Stomach (tissue), 9 donors: Measurements from ENCODE around the gene COLQ. TPM values are rescaled to one million over a fixed set of nuclear protein-coding genes. Genes with fewer than 3 reads are reported as not detected.

Experiments
- DNase-seq, 2 donors: peaks; one replicate each; pipeline versions ENCODE4 v3.0.0 to v3.0.0-alpha.2; 2013 to 2019
- H3K27ac ChIP-seq, 5 donors: fragments of 200-600 bp in 4 of 5; sonication (generic) in 4 of 5; one replicate each; pipeline ENCODE4 v1.5.1; 2013 to 2019; ENCODE audit warnings: mild to moderate bottlenecking in 1 of 5, moderate library complexity in 1 of 5
- H3K27me3 ChIP-seq, 3 donors: fragments of 200-600 bp; sonication (generic); one replicate each; pipeline ENCODE4 v1.5.1; 2017 to 2019; ENCODE audit warnings: mixed run types in 1 of 3
- H3K36me3 ChIP-seq, 4 donors: fragments of 200-600 bp; sonication (generic); 1 replicate in 3 of 4; 2 replicates in 1 of 4; pipeline ENCODE4 v1.5.1; 2016 to 2019
- H3K4me1 ChIP-seq, 4 donors: fragments of 200-600 bp; sonication (generic); one replicate each; pipeline ENCODE4 v1.5.1; 2016 to 2019
- H3K4me3 ChIP-seq, 4 donors: fragments of 200-600 bp; sonication (generic) in 3 of 4; one replicate each; pipeline ENCODE4 v1.5.1; 2016 to 2019; ENCODE audit warnings: mild to moderate bottlenecking in 1 of 4
- H3K9me3 ChIP-seq, 4 donors: fragments of 200-600 bp; sonication (generic); one replicate each; pipeline ENCODE4 v1.5.1; 2016 to 2019
- EP300 ChIP-seq: sonication (generic); formaldehyde crosslinking; IDR thresholded peaks from one replicate; pipeline ENCODE4 v1.6.1; 2017; ENCODE audit warnings: antibody characterized with exemption
- POLR2A ChIP-seq, 4 donors: fragments of 450-650 bp; IDR thresholded peaks; one replicate each; pipeline ENCODE4 v1.6.1; 2016; ENCODE audit warnings: antibody characterized with exemption in 4 of 4, control low read depth in 2 of 4, mild to moderate bottlenecking in 1 of 4, moderate library complexity in 1 of 4
- POLR2AphosphoS5 ChIP-seq, 3 donors: sonication (generic); formaldehyde crosslinking; IDR thresholded peaks; one replicate each; pipeline ENCODE4 v1.6.1; 2016; ENCODE audit warnings: antibody characterized with exemption in 3 of 3
- WGBS, 5 donors: extraction: QIAGEN DNeasy Blood & Tissue Kit in 3 of 5; methylation state at CpG; one replicate each; pipeline versions ENCODE4 v1.1.5 to v1.1.7; 2013 to 2018; 5-methylcytosine and 5-hydroxymethylcytosine counted together
- intact Hi-C: fragments of 100-400 bp; cut with DNase I; formaldehyde crosslinking; loops from one replicate; pipeline ENCODE4 v1.15.1; 2023; ENCODE audit warnings: low total_unique reads
- polyA plus RNA-seq, 3 donors: library from polyadenylated mRNA; stranded (reverse); fragments of 200-250 nt; gene quantifications; one replicate each; pipeline ENCODE4 v1.2.3, GENCODE V29; 2013
- total RNA-seq, 5 donors: library from RNA; depleted of rRNA; stranded (reverse); fragments of >200 nt; gene quantifications; one replicate each; pipeline versions ENCODE4 v1.1.0 to v1.2.3, GENCODE V29; 2014 to 2016
- TF ChIP-seq, protein P1 (sequence below), 7 experiments: fragments of 450-650 bp in 4 of 7; fragments of 200-600 bp in 3 of 7; sonication (generic) in 3 of 7; IDR thresholded peaks; one replicate each; pipeline ENCODE4 v1.5.1; 2016 to 2019; ENCODE audit warnings: antibody characterized with exemption in 7 of 7, control low read depth in 2 of 7, mild to moderate bottlenecking in 1 of 7
- donor health status: healthy with polysubstance abuse.
- donor health status: Bipolar disorder and iron deficiency.
- donor health status: healthy.

The COLQ gene
- total and polyA plus RNA-seq, 8 donors: 0.29 to 5.3 (median 1.2) TPM; not detected in 1

DNA sequence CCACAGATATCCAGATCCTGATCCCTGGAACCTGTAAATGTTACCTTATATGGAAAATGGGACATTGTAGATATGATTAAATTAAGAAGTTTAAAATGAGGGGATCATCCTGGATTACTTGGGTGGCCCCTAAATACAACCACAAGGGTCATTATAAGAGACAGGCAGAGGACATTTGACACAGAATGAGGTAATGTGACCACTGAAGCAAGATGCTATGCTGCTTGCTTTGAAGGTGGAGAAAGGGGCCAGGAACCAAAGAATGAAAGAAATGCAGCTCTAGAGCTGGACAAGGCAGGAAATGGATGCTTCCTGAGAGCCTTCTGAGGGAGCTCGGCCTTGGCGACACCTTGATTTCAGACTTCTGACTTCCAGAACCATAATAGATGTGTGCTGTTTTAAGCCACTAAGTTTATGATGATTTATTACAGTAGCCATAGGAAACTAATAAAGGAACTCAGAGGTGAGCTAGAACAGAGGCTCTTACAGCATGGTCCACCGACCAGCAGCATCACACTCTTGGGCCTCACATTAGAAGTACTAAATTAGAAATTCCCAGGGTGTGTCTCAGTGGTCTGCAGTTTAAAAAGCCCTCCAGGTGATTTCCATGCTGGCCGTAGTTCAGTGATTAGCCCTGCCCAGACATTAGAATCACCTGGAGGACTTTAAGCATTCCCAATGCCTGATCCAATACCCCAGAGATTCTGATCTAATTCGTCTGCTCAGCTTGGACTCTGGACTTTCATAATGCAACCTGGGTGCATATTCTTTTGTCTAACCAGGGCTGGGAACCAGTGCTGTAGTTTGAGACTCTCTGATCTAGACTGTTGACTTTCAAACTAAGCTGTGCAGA lies 7.5 kb downstream of the COLQ start:
- TF ChIP-seq POLR2A (IDR thresholded peaks at IDR 0.05) (no peak), POLR2AphosphoS5 (IDR thresholded peaks at IDR 0.05) (no peak), EP300 (no peak)
- TF ChIP-seq, protein P1, sequence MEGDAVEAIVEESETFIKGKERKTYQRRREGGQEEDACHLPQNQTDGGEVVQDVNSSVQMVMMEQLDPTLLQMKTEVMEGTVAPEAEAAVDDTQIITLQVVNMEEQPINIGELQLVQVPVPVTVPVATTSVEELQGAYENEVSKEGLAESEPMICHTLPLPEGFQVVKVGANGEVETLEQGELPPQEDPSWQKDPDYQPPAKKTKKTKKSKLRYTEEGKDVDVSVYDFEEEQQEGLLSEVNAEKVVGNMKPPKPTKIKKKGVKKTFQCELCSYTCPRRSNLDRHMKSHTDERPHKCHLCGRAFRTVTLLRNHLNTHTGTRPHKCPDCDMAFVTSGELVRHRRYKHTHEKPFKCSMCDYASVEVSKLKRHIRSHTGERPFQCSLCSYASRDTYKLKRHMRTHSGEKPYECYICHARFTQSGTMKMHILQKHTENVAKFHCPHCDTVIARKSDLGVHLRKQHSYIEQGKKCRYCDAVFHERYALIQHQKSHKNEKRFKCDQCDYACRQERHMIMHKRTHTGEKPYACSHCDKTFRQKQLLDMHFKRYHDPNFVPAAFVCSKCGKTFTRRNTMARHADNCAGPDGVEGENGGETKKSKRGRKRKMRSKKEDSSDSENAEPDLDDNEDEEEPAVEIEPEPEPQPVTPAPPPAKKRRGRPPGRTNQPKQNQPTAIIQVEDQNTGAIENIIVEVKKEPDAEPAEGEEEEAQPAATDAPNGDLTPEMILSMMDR (IDR thresholded peaks at IDR 0.05): no peak
- no peaks in the 10 kb centered on the region for H3K36me3 ChIP-seq
- H3K9me3 ChIP-seq: no peaks in the 10 kb centered on the region
- H3K27ac ChIP-seq: no peak overlapping the region
- H3K4me1 ChIP-seq: peaks cover 6 to 10% (median 7%) of the 10 kb centered on the region in 4 donors
- no peak for DNase-seq
- WGBS, 5 donors: 67 to 78% (median 75%) methylated on average over 5 of the region's 5 CpGs
- H3K4me3 ChIP-seq: no peak overlapping the region
- intact Hi-C loops: no loop called here
- H3K27me3 ChIP-seq: no peaks in the 10 kb centered on the region

DNA sequence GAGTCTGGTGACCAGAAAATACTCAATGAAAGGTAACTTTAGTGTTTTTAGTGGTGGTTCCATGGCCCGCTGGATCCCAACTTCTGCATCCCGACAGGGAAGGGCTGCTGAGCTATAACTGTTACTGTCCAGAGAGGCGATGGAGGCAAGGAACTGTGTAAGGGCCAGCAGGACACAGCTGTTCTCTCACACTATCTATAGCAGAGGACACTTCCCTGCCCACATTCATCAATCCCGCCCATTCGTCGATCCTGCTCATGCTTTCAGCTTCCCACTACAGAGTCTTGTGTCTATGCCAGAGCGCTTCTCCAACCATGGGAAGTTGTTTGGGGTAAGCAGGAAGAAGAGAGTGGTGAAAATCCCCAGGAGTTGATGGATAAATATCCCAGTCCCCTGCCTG lies 8.4 kb downstream of the COLQ start:
- no peaks in the 10 kb centered on the region for H3K36me3 ChIP-seq
- H3K27ac ChIP-seq: no peak overlapping the region
- WGBS, 5 donors: 81 to 89% (median 88%) methylated on average over 7 of the region's 7 CpGs
- DNase-seq: peak in 1 of 2 donors; percentile 51
- intact Hi-C loops: no loop called here
- H3K27me3 ChIP-seq: no peaks in the 10 kb centered on the region
- TF ChIP-seq POLR2A (IDR thresholded peaks at IDR 0.05): no peak
- TF ChIP-seq, protein P1 (IDR thresholded peaks at IDR 0.05): no peak
- peaks cover 6 to 10% (median 7%) of the 10 kb centered on the region in 4 donors for H3K4me1 ChIP-seq
- no peak overlapping the region for H3K4me3 ChIP-seq
- H3K9me3 ChIP-seq: no peaks in the 10 kb centered on the region

DNA sequence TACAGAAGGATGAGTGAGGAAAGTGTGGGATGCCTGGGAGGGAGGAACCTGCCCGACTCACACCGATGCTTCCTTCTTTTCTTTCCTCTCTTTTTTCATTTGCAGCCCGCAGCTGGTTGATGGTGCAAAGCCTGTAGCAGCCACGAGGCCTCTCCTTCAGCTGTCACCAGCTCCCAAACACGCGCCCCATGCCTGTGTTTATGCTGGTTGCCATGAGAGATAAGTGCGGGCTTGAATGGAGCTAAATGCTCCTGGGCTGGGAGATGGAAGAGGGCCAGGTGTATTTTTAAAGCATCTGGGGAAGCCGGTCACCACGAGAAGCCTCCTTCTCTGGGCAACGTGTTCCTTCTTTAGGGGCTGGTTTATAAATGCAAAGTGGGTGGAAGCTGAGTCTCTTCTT lies 9.3 kb downstream of the COLQ start:
- H3K27ac ChIP-seq: no peak overlapping the region

DNA sequence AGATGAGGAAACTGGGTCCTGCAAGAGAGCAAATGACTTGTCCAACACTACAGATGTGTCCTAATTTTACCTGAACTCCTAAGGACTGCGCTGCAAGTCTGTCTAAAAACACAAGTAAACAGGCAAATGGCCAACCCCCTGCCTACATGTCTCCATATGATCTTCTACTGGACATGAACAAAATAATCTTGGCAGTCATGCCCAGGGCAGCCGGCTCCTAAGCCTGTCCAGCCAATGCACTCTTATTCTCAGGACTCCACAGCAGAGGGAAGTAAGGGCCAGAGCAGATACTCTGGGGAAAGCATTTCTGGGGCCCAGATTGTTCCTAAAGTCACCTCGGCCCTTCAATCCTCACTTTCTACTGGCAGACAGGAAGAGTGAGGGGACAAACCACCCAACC lies 10.3 kb downstream of the COLQ start:
- Histone ChIP-seq H3K9me3 (no peaks in the 10 kb centered on the region), H3K4me1 (peaks cover 6 to 10% (median 7%) of the 10 kb centered on the region in 4 donors), H3K27me3 (no peaks in the 10 kb centered on the region), H3K27ac (no peak overlapping the region), H3K36me3 (no peaks in the 10 kb centered on the region), H3K4me3 (no peak overlapping the region)
- no peak for TF ChIP-seq POLR2AphosphoS5 (IDR thresholded peaks at IDR 0.05)
- TF ChIP-seq, protein P1 (IDR thresholded peaks at IDR 0.05): no peak
- no peak for TF ChIP-seq POLR2A (IDR thresholded peaks at IDR 0.05)
- TF ChIP-seq EP300: no peak
- WGBS, 5 donors: 90 to 96% (median 94%) methylated on average over 3 of the region's 3 CpGs
- intact Hi-C loops: no loop called here
- no peak for DNase-seq

More for the DNA sequence above, 9.3 kb downstream of the COLQ start:
- Histone ChIP-seq H3K36me3 (no peaks in the 10 kb centered on the region), H3K9me3 (no peaks in the 10 kb centered on the region), H3K27me3 (no peaks in the 10 kb centered on the region), H3K4me3 (no peak overlapping the region), H3K4me1 (peaks cover 6 to 10% (median 7%) of the 10 kb centered on the region in 4 donors)
- peak; percentile 69 to 91 for DNase-seq
- TF ChIP-seq EP300 (no peak), POLR2A (IDR thresholded peaks at IDR 0.05) (no peak), POLR2AphosphoS5 (IDR thresholded peaks at IDR 0.05) (peak in 1 of 3 donors; percentile 21)
- TF ChIP-seq, protein P1 (IDR thresholded peaks at IDR 0.05): no peak
- 11 to 34% (median 14%) methylated on average over 10 of the region's 10 CpGs for WGBS, 5 donors
- intact Hi-C loops: no loop called here
